K562 (cell line): ENCODE measurements around the gene TAX1BP1. TPM values are rescaled to one million over a fixed set of nuclear protein-coding genes. Genes with fewer than 3 reads are reported as not detected.

Experiments used
- ATAC-seq: fragments of 200-7000 bp; cut with Tn5 transposase; 3 replicates; pipeline ENCODE4 v1.9.1; 2020; ENCODE audit warnings: moderate library complexity
- BruUV-seq: library from RNA; stranded (reverse); fragments of 400-500 nt; replicated peaks from 2 replicates; lab custom pipeline; 2021; lab: Mats Ljungman, UMichigan
- CTCF ChIA-PET: fragments of 300-600 bp; formaldehyde crosslinking; extraction: SDS; loops from one replicate; lab custom pipeline; 2021; ENCODE audit warnings: low intra/inter-chr PET ratio; lab: Yijun Ruan, JAX
- POLR2A ChIA-PET: fragments of 300-600, 350-650 bp; sonication (Branson Sonifier 250); formaldehyde crosslinking; extraction: SDS; loops from one replicate; lab custom pipeline; 2021; ENCODE audit warnings: antibody characterized with exemption, inconsistent platforms; lab: Yijun Ruan, JAX
- DNase-seq, 4 experiments: peaks; one replicate each; pipeline versions ENCODE4 v3.0.0 to v3.0.0-alpha.2; 2011 to 2018; ENCODE audit warnings: low spot score in 3 of 4, mixed read lengths in 3 of 4; ENCODE audit errors: extremely low read depth in 1 of 4
- FAIRE-seq: peaks from 2 replicates; lab custom pipeline; 2011; peaks lifted over from hg19 to GRCh38; lab: Jason Lieb, UNC
- H2AFZ ChIP-seq: 2 replicates; pipeline ENCODE4 v1.6.0; 2011; ENCODE audit warnings: low read depth, low read length, control low read depth, inconsistent platforms
- H3K27ac ChIP-seq: fragments of 200-600 bp; 3 replicates; pipeline ENCODE4 v1.8.0; 2011; ENCODE audit warnings: low read depth, mild to moderate bottlenecking, control low read depth, inconsistent platforms, low read length, moderate library complexity, mixed read lengths; ENCODE audit errors: extremely low read depth
- H3K27me3 ChIP-seq, 2 experiments: fragments of 300-600 bp in 1 of 2; 2 replicates in 1 of 2; 3 replicates in 1 of 2; pipeline versions ENCODE4 v1.6.0 to v1.8.0; 2011; ENCODE audit warnings: inconsistent platforms in 2 of 2, low read length in 2 of 2, mild to moderate bottlenecking in 1 of 2, mixed read lengths in 1 of 2, moderate library complexity in 1 of 2; ENCODE audit not compliant: control insufficient read depth in 2 of 2, insufficient read depth in 2 of 2
- H3K36me3 ChIP-seq: fragments of 300-600 bp; 3 replicates; pipeline ENCODE4 v1.8.0; 2011; ENCODE audit warnings: mild to moderate bottlenecking, low read length, inconsistent platforms; ENCODE audit not compliant: control insufficient read depth, insufficient read depth
- H3K4me1 ChIP-seq, 2 experiments: fragments of 200-600 bp in 1 of 2; replicated peaks in 1 of 2; 2 replicates in 1 of 2; 3 replicates in 1 of 2; pipeline versions ENCODE4 v1.5.1 to v1.8.0; 2011; ENCODE audit warnings: inconsistent platforms in 2 of 2, low read length in 2 of 2, mild to moderate bottlenecking in 1 of 2, mixed read lengths in 1 of 2, moderate library complexity in 1 of 2; ENCODE audit not compliant: control insufficient read depth in 2 of 2, insufficient read depth in 2 of 2
- H3K4me2 ChIP-seq: 2 replicates; pipeline ENCODE4 v1.6.1; 2011; ENCODE audit warnings: low read length, control low read depth, inconsistent platforms, mixed read lengths; ENCODE audit not compliant: insufficient read depth
- H3K4me3 ChIP-seq: fragments of 200-600 bp; sonication (generic), shearing (Covaris generic); 2 replicates; pipeline ENCODE4 v1.5.1; 2016; ENCODE audit warnings: control low read depth, inconsistent platforms
- H3K79me2 ChIP-seq: fragments of 200-600 bp; 3 replicates; pipeline ENCODE4 v1.8.0; 2011; ENCODE audit warnings: low read length, inconsistent platforms; ENCODE audit not compliant: control insufficient read depth, insufficient read depth
- H3K9ac ChIP-seq, 2 experiments: 2 replicates each; pipeline versions ENCODE4 v1.6.0 to v1.6.1; 2011; ENCODE audit warnings: low read depth in 2 of 2, low read length in 2 of 2, control low read depth in 1 of 2, inconsistent platforms in 1 of 2, mild to moderate bottlenecking in 1 of 2, mixed read lengths in 1 of 2; ENCODE audit not compliant: insufficient read depth in 1 of 2
- H3K9me1 ChIP-seq: one replicate; pipeline ENCODE4 v1.6.0; 2011; ENCODE audit warnings: inconsistent platforms, mild to moderate bottlenecking, low read length, moderate library complexity; ENCODE audit not compliant: control insufficient read depth, insufficient read depth
- H3K9me3 ChIP-seq: replicated peaks from 2 replicates; pipeline ENCODE4 v1.5.1; 2011; ENCODE audit warnings: low read depth, low read length, inconsistent platforms; ENCODE audit not compliant: control insufficient read depth, insufficient read depth
- H4K20me1 ChIP-seq: replicated peaks from 2 replicates; pipeline ENCODE4 v1.6.1; 2011; ENCODE audit warnings: low read length, inconsistent platforms, mixed read lengths; ENCODE audit not compliant: control insufficient read depth, insufficient read depth
- ATF6 ChIP-seq: sonication (generic); formaldehyde crosslinking; IDR thresholded peaks from 2 replicates; pipeline ENCODE4 v1.4.0; 2020; ENCODE audit warnings: mild to moderate bottlenecking, missing genetic modification reagents
- ATF7 ChIP-seq: fragments of 450-650 bp; IDR thresholded peaks from 2 replicates; pipeline ENCODE4 v1.7.1; 2014; ENCODE audit warnings: mild to moderate bottlenecking, moderate library complexity
- BACH1 ChIP-seq: fragments of 200-800 bp; sonication (Bioruptor generic); IDR thresholded peaks from 2 replicates; pipeline ENCODE4 v1.6.1; 2016; ENCODE audit warnings: missing genetic modification characterization, missing compliant biosample characterization
- CC2D1A ChIP-seq: fragments of 450-650 bp; IDR thresholded peaks from 2 replicates; pipeline ENCODE4 v1.6.1; 2017; ENCODE audit warnings: mild to moderate bottlenecking
- COPS2 ChIP-seq: fragments of 450-650 bp; conservative IDR thresholded peaks from 2 replicates; pipeline ENCODE4 v1.6.1; 2016; ENCODE audit warnings: mild to moderate bottlenecking, moderate library complexity
- EP400 ChIP-seq: fragments of 450-650 bp; IDR thresholded peaks from 2 replicates; pipeline ENCODE4 v1.6.1; 2017; ENCODE audit warnings: antibody characterized with exemption, mild to moderate bottlenecking, moderate library complexity
- NONO ChIP-seq, 2 experiments: fragments of 200-400 bp in 1 of 2; fragments of 450-650 bp in 1 of 2; formaldehyde crosslinking in 1 of 2; IDR thresholded peaks; 2 replicates each; pipeline ENCODE4 v1.6.1; 2017; ENCODE audit warnings: low read depth in 2 of 2, mild to moderate bottlenecking in 2 of 2, moderate library complexity in 2 of 2, low read length in 1 of 2
- NR2C1 ChIP-seq, 2 experiments: fragments of 450-650 bp; IDR thresholded peaks; 2 replicates each; pipeline ENCODE4 v1.6.1; 2017; ENCODE audit warnings: mild to moderate bottlenecking in 2 of 2, antibody characterized with exemption in 1 of 2, inconsistent platforms in 1 of 2, missing compliant biosample characterization in 1 of 2, missing genetic modification characterization in 1 of 2
- RAD21 ChIP-seq, 2 experiments: fragments of 250-450 bp in 1 of 2; fragments of 450-650 bp in 1 of 2; sonication (Bioruptor Pico) in 1 of 2; formaldehyde crosslinking in 1 of 2; IDR thresholded peaks in 1 of 2; conservative IDR thresholded peaks in 1 of 2; 2 replicates each; pipeline versions ENCODE4 v1.4.0 to v1.8.0; 2020 to 2022; ENCODE audit warnings: mild to moderate bottlenecking in 2 of 2, moderate library complexity in 1 of 2
- RAD51 ChIP-seq: fragments of 450-650 bp; IDR thresholded peaks from 2 replicates; pipeline ENCODE4 v1.7.1; 2016; ENCODE audit warnings: low read depth, mild to moderate bottlenecking, borderline replicate concordance
- RBM39 ChIP-seq: fragments of 200-400 bp; formaldehyde crosslinking; optimal IDR thresholded peaks from 2 replicates; pipeline ENCODE3; 2018; ENCODE audit warnings: low read depth, low read length
- SMARCA4 ChIP-seq: fragments of 450-650 bp; IDR thresholded peaks from 2 replicates; pipeline ENCODE4 v1.6.1; 2016
- ZNF395 ChIP-seq: fragments of 200-800 bp; sonication (Bioruptor generic); IDR thresholded peaks from 2 replicates; pipeline ENCODE4 v1.6.1; 2017; ENCODE audit warnings: missing genetic modification characterization, missing compliant biosample characterization
- ZNF592 ChIP-seq: fragments of 450-650 bp; IDR thresholded peaks from 2 replicates; pipeline ENCODE4 v1.6.1; 2017; ENCODE audit warnings: antibody characterized with exemption, mild to moderate bottlenecking
- WGBS: fragments of 100-300 bp; shearing (Covaris generic); methylation state at CpG from one replicate; pipeline ENCODE4 v1.1.6; 2016; ENCODE audit warnings: low coverage, mixed read lengths; ENCODE audit not compliant: insufficient coverage; ENCODE audit errors: missing lambda C conversion rate; 5-methylcytosine and 5-hydroxymethylcytosine counted together
- in situ Hi-C: fragments of 300-500 bp; cut with MboI; formaldehyde crosslinking; loops from 4 replicates; pipeline ENCODE4 v1.15.0; 2018; ENCODE audit warnings: inconsistent platforms, mixed read lengths
- intact Hi-C: fragments of 100-400 bp; cut with micrococcal nuclease; formaldehyde crosslinking; loops from 2 replicates; pipeline ENCODE4 v1.14.2; 2022
- polyA plus RNA-seq, 8 experiments: library from polyadenylated mRNA; depleted of rRNA in 4 of 8; stranded (reverse) in 5 of 8; unstranded in 3 of 8; fragments of >200 nt; fragmentation: Nextera tagmentation in 2 of 8; fragmentation: Illumina TruSeq in 1 of 8; extraction: Ambion mirVana in 2 of 8; extraction: Trizol in 1 of 8; gene quantifications; 2 replicates each; pipeline versions ENCODE4 v1.2.1 to v1.2.3, GENCODE V29; 2011 to 2014; ENCODE audit warnings: inconsistent platforms in 1 of 8, missing spikeins in 1 of 8
- total RNA-seq, 7 experiments: library from RNA; depleted of rRNA in 6 of 7; stranded (reverse); fragments of >200 nt in 6 of 7; fragmentation: Illumina TruSeq in 2 of 7; extraction: Trizol in 2 of 7; gene quantifications; 2 replicates each; pipeline versions ENCODE4 v1.2.1 to v1.2.3, GENCODE V29; 2011 to 2021; ENCODE audit warnings: low replicate concordance in 1 of 7

TAX1BP1 gene
- total and polyA plus RNA-seq, 9 of the 15 experiments (the other 6 are each of a cell fraction or from before 2014, with no cell fraction given) = 49.0 to 119 (median 75.9) TPM

DNA sequence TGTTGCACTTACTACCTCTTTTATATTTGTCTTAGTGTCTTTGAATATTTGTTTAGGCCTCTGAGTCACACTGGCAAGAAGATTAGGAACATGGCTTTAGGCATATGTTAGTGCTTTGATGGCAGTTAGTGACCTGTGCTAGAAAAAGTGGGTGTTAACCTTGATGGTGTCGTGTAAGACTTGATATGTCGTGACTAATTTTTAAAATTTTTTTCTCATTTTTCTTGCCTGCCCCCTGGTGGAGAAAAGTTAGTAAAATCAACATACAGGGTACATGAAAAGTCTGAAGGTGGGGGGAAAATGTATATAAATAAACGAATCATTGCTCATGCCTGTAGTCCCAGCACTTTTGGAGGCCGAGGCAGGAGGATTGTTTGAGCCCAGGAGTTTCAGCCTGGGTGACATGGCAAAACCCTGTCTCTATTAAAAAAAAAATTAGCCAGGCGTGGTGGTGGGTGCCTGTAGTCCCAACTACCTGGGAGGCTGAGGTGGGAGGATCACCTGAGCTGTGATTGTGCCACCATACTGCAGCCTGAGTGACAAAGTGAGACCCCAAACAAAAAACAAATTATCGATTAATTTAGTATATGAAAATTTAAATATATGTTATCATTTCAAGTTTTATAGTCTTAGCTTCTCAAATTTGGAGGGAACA is 44.6 kb downstream of the TAX1BP1 start:
- BruUV-seq = no TSS peak
- Histone ChIP-seq H3K27me3 (no peaks in the 10 kb centered on the region), H3K9me1 (no peaks in the 10 kb centered on the region), H4K20me1 (no peaks in the 10 kb centered on the region), H3K79me2 (no peaks in the 10 kb centered on the region), H3K9me3 (no peaks in the 10 kb centered on the region), H3K36me3 (peaks cover 24% of the 10 kb centered on the region), H3K4me1 (no peaks in the 10 kb centered on the region; a peak in 1 of 5 replicates), H3K4me2 (no peak overlapping the region), H2AFZ (peak overlapping the region; percentile 46), H3K4me3 (no peak overlapping the region), H3K9ac (no peak overlapping the region), H3K27ac (peak overlapping the region; percentile 43; the same call in 2 of the 3 replicates)
- POLR2A ChIA-PET = no interaction called here
- FAIRE-seq = peak; percentile 81
- intact Hi-C loops = loop anchor here (5.0 to 10.0 kb wide), 2 partner anchors 37 to 240 kb away; no protein-coding TSS in a partner anchor
- CTCF ChIA-PET = interaction anchor here (0.5 kb wide), 1 partner anchor 27 kb away, joined by 3 read pairs; no protein-coding TSS in a partner anchor
- DNase-seq = peak; percentile 43 to 71 (median 52)
- in situ Hi-C loops = no loop called here
- peak; percentile 89 for ATAC-seq
- 21% methylated on average over 6 of the region's 6 CpGs for WGBS
- TF ChIP-seq RBM39 = no peak
- peak; percentile 35 to 55; a peak in 3 of 4 replicates for TF ChIP-seq RAD21 (CRISPR knock-in tag; conservative IDR thresholded peaks at IDR 0.05 in 1 of 2, IDR thresholded peaks at IDR 0.05 in 1 of 2)
- TF ChIP-seq COPS2 = no peak
- TF ChIP-seq SMARCA4 = 0 out of 2 replicates have a peak, but pooled peaks have one; percentile 27
- no peak for TF ChIP-seq ATF7
- no peak for TF ChIP-seq ZNF395 (CRISPR knock-in tag)
- TF ChIP-seq NR2C1 (IDR thresholded peaks at IDR 0.05) = peak; percentile 53; the same call in 1 of the 2 replicates
- 0 out of 2 replicates have a peak, but pooled peaks have one; percentile 21 for TF ChIP-seq NR2C1 (tag; IDR thresholded peaks at IDR 0.05)
- TF ChIP-seq CC2D1A = peak; percentile 28; the same call in 1 of the 2 replicates
- TF ChIP-seq ZNF592 = no peak
- TF ChIP-seq ATF6 (CRISPR knock-in tag) = no peak
- TF ChIP-seq RAD51 = no peak
- TF ChIP-seq BACH1 (tag) = no peak
- 0 out of 2 replicates have a peak, but pooled peaks have one; percentile 13 for TF ChIP-seq EP400
- TF ChIP-seq NONO (IDR thresholded peaks at IDR 0.05; ENCODE audit: low read depth in 2 of 2, low read length in 1 of 2) = no peak
